Cardiac fibroblast (primary cell): Measurements from ENCODE around the gene OR10A4.

Experiments
- DNase-seq, 2 donors: peaks; one replicate each; pipeline versions ENCODE4 v3.0.0 to v3.0.0-alpha.2; 2010; ENCODE audit warnings: low read depth in 2 of 2
- H3K4me3 ChIP-seq, 2 donors: replicated peaks in 1 of 2; 1 replicate in 1 of 2; 2 replicates in 1 of 2; pipeline ENCODE4 v1.5.1; 2011; ENCODE audit warnings: low read depth in 2 of 2, low read length in 2 of 2, mild to moderate bottlenecking in 2 of 2, moderate library complexity in 1 of 2
- TF ChIP-seq, protein P1 (sequence below): IDR thresholded peaks from one replicate; pipeline ENCODE4 v1.5.1; 2011; ENCODE audit warnings: low read depth, mild to moderate bottlenecking, low read length, inconsistent platforms

Gene OR10A4

GRCh38 chr11:6911948-6912347 is 35.5 kb downstream of the OR10A4 start:
- no peak overlapping the region for H3K4me3 ChIP-seq
- TF ChIP-seq, protein P1, sequence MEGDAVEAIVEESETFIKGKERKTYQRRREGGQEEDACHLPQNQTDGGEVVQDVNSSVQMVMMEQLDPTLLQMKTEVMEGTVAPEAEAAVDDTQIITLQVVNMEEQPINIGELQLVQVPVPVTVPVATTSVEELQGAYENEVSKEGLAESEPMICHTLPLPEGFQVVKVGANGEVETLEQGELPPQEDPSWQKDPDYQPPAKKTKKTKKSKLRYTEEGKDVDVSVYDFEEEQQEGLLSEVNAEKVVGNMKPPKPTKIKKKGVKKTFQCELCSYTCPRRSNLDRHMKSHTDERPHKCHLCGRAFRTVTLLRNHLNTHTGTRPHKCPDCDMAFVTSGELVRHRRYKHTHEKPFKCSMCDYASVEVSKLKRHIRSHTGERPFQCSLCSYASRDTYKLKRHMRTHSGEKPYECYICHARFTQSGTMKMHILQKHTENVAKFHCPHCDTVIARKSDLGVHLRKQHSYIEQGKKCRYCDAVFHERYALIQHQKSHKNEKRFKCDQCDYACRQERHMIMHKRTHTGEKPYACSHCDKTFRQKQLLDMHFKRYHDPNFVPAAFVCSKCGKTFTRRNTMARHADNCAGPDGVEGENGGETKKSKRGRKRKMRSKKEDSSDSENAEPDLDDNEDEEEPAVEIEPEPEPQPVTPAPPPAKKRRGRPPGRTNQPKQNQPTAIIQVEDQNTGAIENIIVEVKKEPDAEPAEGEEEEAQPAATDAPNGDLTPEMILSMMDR: no peak
- peak; percentile 49 to 67 for DNase-seq

DNA sequence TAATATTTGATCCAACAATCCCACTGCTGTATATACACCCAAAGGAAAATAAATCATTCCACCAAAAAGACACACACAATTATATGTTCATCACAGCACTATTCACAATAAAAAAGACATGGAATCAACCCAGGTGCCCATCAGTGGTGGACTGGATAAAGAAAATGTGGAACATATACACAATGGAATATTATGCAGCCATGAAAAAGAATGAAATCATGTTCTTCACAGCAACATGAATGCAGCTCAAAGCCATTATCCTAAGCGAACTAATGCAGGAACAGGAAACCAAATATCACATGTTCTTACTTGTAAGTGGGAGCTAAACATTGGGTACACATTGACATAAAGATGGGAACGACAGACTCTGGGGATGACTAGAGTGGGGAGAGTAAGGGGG is 43.3 kb downstream of the OR10A4 start:
- no peak for DNase-seq
- TF ChIP-seq, protein P1: no peak
- no peak overlapping the region for H3K4me3 ChIP-seq

DNA sequence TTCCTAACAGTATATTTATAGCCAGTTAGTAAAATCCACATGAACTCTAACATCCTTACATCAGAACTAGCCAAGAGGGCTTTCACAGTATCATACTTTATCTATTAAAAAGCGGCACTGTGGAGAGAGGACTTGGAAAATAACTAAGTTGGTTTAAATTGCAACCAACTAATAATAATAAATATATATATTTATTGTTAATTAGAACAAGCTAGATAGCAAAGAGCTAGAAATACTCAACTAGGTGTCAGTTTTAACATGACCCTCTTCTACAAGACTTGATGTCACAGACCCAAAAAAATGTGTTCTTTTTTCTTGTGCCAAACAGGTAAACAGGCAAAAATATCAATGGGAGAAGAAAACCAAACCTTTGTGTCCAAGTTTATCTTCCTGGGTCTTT is 44.3 kb downstream of the OR10A4 start, which contains the start of gene OR2D3:
Gene OR2D3, plus strand, starts transcription at position 301 of the 400 bp plus-strand sequence. Its CDS starts 0 bp downstream, at position 301.
- no peak for DNase-seq
- no peak within 1 kb of the TSS for H3K4me3 ChIP-seq
- TF ChIP-seq, protein P1: no peak

DNA sequence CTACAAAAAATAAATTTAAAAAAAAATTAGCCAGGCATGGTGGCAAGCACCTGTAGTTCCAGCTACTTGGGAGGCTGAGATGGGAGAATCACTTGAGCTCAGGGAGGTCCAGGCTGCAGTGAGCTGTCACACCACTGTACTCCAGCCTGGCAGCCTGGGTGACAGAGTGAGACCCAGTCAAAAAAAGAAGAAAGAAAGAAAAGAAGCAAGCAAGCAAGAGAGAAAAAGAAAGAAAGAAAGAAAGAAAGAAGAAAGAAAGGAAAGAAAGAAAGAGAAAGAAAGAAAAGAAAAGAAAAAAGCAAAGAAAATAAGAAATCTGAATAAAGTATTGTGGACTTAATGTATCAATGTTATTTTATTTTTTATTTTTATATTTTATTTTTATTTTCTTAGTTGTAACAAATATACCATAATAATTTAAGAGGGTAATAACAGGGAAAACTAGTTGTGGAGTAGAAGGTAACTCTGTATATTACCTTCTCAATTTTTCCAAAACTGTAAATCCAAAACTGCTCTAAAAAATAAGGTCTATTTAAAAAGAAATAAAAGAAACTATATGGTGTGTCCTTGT is 48.7 kb downstream of the OR10A4 start:
- TF ChIP-seq, protein P1: no peak
- no peak for DNase-seq
- H3K4me3 ChIP-seq: no peak overlapping the region

DNA sequence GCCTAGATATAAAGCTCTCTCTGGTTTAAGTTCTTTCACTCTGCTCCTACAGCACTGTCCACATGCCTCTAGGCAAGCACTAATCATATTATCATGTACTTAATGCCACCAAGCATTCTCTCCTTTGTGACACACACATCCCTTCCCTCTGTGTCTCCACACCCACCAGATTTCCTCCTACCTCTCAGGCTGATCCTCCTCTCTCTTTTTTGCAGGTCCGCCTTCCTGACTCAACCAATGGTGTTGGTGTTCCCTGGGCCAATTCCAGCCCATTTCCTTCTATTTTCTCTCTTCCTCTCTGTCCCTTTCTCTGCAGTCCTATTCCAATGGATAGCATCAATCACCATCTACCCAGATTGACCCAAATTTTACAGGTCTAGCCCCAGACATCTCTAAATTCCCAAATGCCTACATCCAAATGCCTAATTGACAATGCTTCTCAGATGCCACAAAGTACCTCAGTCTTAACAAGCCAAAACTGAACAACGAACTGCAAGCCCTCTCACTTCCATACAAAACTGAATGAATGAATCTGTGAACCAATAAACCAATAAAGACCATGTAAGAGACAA is 49.3 kb downstream of the OR10A4 start:
- H3K4me3 ChIP-seq: peak overlapping the region; percentile 93
- DNase-seq: peak; percentile 19 to 52
- TF ChIP-seq, protein P1: no peak

DNA sequence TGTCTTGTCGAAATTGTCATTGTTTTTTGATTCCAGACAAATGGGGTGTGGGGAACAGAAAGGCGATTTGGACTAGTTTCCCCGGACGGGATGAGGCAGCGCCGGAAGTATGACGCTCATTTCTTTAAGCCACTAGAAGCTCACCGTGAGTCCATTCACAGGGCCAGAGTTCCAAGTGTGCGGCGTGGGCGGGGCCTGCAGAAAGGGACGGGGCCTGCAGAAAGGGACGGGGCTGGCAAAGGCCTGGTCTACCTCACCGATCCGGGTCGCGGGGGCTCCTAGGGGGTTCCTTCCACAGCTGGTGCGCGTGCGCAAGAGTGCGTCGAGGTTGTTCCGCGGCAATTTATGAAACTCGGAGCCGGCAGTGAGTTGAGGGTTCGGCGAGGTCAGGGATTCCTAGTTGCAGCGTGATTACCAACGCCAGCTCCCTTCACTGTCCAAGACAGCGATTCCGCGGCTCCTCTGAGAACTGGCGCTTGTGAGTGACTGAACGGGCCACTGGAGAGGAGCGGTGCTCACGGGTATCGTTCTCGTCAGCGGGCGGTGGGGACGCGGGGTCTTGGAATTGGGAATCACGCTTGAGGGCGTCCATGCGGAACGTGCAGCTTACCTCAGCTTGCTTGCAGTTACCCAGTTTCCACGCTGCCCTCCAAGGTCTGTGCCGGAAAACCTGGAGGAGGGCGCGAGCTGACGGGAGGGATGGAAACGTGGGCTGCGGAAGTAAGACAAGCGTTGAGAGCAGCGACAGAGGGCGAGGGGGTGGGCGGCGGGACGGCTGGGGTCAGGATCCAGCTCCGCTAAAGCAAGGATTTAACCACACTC is 50.0 kb downstream of the OR10A4 start, which contains the start of gene ZNF215:
Gene ZNF215, plus strand, starts transcription at position 219 of the 822 bp plus-strand sequence. CDS start 5,847 bp downstream, outside the sequence.
- TF ChIP-seq, protein P1: no peak
- peak; percentile 89 to 92 for DNase-seq
- H3K4me3 ChIP-seq: peak within 1 kb of the TSS; percentile 93
